Fibroblast of villous mesenchyme (primary cell): Measurements from ENCODE around the gene ZNF860. TPM values are rescaled to one million over a fixed set of nuclear protein-coding genes. Genes with fewer than 3 reads are reported as not detected.

Experiments used
- DNase-seq: peaks from one replicate; pipeline ENCODE4 v3.0.0-alpha.2; 2010; ENCODE audit warnings: low read depth
- H3K4me3 ChIP-seq: 2 replicates; pipeline ENCODE4 v1.5.1; 2011; ENCODE audit warnings: low read depth, mild to moderate bottlenecking, low read length
- total RNA-seq: library from RNA; depleted of rRNA; stranded (reverse); fragments of >200 nt; gene quantifications from 2 replicates; pipeline ENCODE4 v1.2.3, GENCODE V29; 2012
- TF ChIP-seq, protein P1 (sequence below): IDR thresholded peaks from 2 replicates; pipeline ENCODE4 v1.5.1; 2012; ENCODE audit warnings: low read depth, mild to moderate bottlenecking, low read length; ENCODE audit not compliant: insufficient read depth

The ZNF860 gene
- total RNA-seq, 1 donor, result 0.86 TPM

- TF ChIP-seq, protein P1, sequence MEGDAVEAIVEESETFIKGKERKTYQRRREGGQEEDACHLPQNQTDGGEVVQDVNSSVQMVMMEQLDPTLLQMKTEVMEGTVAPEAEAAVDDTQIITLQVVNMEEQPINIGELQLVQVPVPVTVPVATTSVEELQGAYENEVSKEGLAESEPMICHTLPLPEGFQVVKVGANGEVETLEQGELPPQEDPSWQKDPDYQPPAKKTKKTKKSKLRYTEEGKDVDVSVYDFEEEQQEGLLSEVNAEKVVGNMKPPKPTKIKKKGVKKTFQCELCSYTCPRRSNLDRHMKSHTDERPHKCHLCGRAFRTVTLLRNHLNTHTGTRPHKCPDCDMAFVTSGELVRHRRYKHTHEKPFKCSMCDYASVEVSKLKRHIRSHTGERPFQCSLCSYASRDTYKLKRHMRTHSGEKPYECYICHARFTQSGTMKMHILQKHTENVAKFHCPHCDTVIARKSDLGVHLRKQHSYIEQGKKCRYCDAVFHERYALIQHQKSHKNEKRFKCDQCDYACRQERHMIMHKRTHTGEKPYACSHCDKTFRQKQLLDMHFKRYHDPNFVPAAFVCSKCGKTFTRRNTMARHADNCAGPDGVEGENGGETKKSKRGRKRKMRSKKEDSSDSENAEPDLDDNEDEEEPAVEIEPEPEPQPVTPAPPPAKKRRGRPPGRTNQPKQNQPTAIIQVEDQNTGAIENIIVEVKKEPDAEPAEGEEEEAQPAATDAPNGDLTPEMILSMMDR, result no peak
- peak overlapping the region; percentile 30 for H3K4me3 ChIP-seq
- DNase-seq, result peak; percentile 77
These were observed 21.4 kb upstream of the ZNF860 start for GRCh38 chr3:31959951-31960792.

DNA sequence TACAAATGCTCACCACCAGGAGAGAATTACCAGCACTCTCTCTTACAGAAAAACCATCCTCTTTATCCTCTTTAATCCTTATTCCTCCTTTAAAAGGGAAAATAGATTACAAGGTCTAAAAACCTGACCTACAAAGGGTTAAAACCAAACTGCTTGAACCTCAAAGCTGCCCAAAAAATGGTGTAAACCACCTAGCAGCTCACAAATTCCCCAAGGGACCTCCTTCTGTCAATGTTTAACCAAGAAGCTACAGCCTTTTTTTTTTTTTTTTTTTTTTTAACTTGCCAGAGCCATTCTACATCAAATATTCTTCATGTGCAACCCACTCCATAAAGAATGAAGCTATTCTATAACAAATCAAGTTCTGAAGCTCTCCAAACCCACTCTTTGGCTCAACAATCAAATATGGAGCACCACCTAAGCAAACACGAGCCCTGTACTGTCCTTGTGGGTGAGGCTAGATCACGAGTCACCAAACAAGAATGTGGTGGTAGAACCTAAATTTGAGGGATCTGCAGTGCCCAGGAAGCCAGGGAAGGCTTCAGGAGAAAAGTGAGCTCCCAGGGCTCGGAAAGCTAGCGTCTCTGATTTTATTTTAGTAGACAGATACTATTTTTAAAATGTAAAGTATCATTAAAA is 20.6 kb upstream of the ZNF860 start:
- no peak for DNase-seq
- TF ChIP-seq, protein P1, result no peak
- no peak overlapping the region for H3K4me3 ChIP-seq

- TF ChIP-seq, protein P1, result no peak
- H3K4me3 ChIP-seq, result no peak overlapping the region
- no peak for DNase-seq
These were observed 18.7 kb upstream of the ZNF860 start for GRCh38 chr3:31962801-31963205.

DNA sequence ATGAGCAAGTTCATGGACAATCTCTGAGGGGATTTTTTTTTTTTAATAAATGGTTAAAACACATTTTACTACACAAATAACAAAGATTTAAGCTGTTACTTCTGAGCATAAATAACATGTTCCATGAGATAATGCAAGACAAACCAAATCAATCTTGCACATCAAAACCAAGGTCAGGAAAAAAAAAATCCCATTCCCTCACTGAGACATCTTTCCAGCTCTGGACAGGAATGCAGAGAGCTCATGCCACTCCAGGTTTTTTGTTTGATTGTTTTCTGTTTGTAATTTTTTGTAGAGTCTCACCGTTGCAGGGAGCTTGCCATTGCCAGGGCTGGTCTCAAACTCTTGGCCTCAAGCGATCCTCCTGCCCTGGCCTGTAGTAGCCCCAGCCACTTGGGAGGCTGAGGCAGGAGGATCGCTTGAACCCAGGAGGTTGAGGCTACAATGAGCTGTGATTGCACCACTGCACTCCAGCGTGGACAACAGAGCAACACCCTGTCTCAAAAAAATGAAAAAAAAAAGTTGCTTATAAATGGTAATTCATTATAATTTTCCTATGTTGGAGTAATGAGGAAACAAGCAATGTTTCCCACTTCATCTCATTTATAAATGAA is 14.5 kb upstream of the ZNF860 start:
- DNase-seq, result no peak
- TF ChIP-seq, protein P1, result no peak
- H3K4me3 ChIP-seq, result no peak overlapping the region

GRCh38 chr3:31967592-31967991 is 14.0 kb upstream of the ZNF860 start:
- no peak overlapping the region for H3K4me3 ChIP-seq
- TF ChIP-seq, protein P1, result no peak
- DNase-seq, result no peak

- TF ChIP-seq, protein P1, result no peak
- peak; percentile 93 for DNase-seq
- H3K4me3 ChIP-seq, result peak overlapping the region; percentile 15
These were observed 13.1 kb upstream of the ZNF860 start for GRCh38 chr3:31968369-31968926.
